CD14-positive monocyte (primary cell): Measurements from ENCODE around the gene SPTLC2. TPM values are rescaled to one million over a fixed set of nuclear protein-coding genes. Genes with fewer than 3 reads are reported as not detected.

Experiments used
- DNase-seq, 3 donors: peaks; one replicate each; pipeline ENCODE4 v3.0.0-alpha.2; 2011 to 2022
- H2AFZ ChIP-seq: 2 replicates; pipeline ENCODE4 v1.6.0; 2012; ENCODE audit warnings: mild to moderate bottlenecking, low read depth, low read length, inconsistent platforms; ENCODE audit not compliant: insufficient read depth, poor library complexity, severe bottlenecking
- H3K27ac ChIP-seq, 2 donors: 1 replicate in 1 of 2; 2 replicates in 1 of 2; pipeline ENCODE4 v1.5.1; 2012 to 2013; ENCODE audit warnings: low read length in 2 of 2, control low read depth in 1 of 2, inconsistent platforms in 1 of 2, low read depth in 1 of 2, mild to moderate bottlenecking in 1 of 2
- H3K27me3 ChIP-seq, 2 donors: one replicate each; pipeline versions ENCODE4 v1.6.0 to v1.6.1; 2011 to 2013; ENCODE audit warnings: low read length in 2 of 2; ENCODE audit not compliant: control insufficient read depth in 2 of 2, insufficient read depth in 2 of 2
- H3K36me3 ChIP-seq, 2 donors: replicated peaks in 1 of 2; 1 replicate in 1 of 2; 2 replicates in 1 of 2; pipeline versions ENCODE4 v1.5.1 to v1.6.1; 2012 to 2013; ENCODE audit warnings: low read length in 2 of 2, control low read depth in 1 of 2, inconsistent platforms in 1 of 2, mild to moderate bottlenecking in 1 of 2; ENCODE audit not compliant: insufficient read depth in 2 of 2, control insufficient read depth in 1 of 2
- H3K4me1 ChIP-seq, 2 donors: 1 replicate in 1 of 2; 2 replicates in 1 of 2; pipeline versions ENCODE4 v1.5.1 to v1.6.1; 2012 to 2013; ENCODE audit warnings: low read length in 2 of 2, control low read depth in 1 of 2, inconsistent platforms in 1 of 2, mild to moderate bottlenecking in 1 of 2, moderate library complexity in 1 of 2; ENCODE audit not compliant: insufficient read depth in 2 of 2, control insufficient read depth in 1 of 2
- H3K4me2 ChIP-seq: replicated peaks from 2 replicates; pipeline ENCODE3; 2012; ENCODE audit warnings: low read length, moderate library complexity, mild to moderate bottlenecking; ENCODE audit not compliant: poor library complexity, severe bottlenecking; ENCODE audit errors: extremely low read depth
- H3K4me3 ChIP-seq, 3 experiments: fragments of 200-600 bp in 1 of 3; sonication (generic) in 1 of 3; replicated peaks in 1 of 3; 1 replicate in 2 of 3; 2 replicates in 1 of 3; pipeline ENCODE4 v1.5.1; 2011 to 2013; ENCODE audit warnings: low read length in 3 of 3, mild to moderate bottlenecking in 3 of 3, control low read depth in 2 of 3, low read depth in 2 of 3, inconsistent platforms in 1 of 3, moderate library complexity in 1 of 3
- H3K79me2 ChIP-seq: 2 replicates; pipeline ENCODE4 v1.6.0; 2012; ENCODE audit warnings: mild to moderate bottlenecking, control low read depth, inconsistent platforms, low read length, moderate library complexity; ENCODE audit not compliant: insufficient read depth
- H3K9ac ChIP-seq: 2 replicates; pipeline ENCODE4 v1.6.0; 2017; ENCODE audit warnings: low read length, mild to moderate bottlenecking; ENCODE audit not compliant: insufficient read depth, poor library complexity, severe bottlenecking
- H3K9me3 ChIP-seq, 2 donors: replicated peaks in 1 of 2; 1 replicate in 1 of 2; 2 replicates in 1 of 2; pipeline versions ENCODE4 v1.5.1 to v1.6.1; 2012 to 2013; ENCODE audit warnings: low read length in 2 of 2, control low read depth in 1 of 2; ENCODE audit not compliant: control insufficient read depth in 1 of 2, insufficient read depth in 1 of 2
- H4K20me1 ChIP-seq: 2 replicates; pipeline ENCODE4 v1.6.0; 2012; ENCODE audit warnings: mild to moderate bottlenecking, low read length, control low read depth, moderate library complexity; ENCODE audit not compliant: insufficient read depth
- H3K27ac Mint-ChIP-seq, 7 donors: one replicate each; pipeline ENCODE4 v1.8.0; 2020; ENCODE audit warnings: mild to moderate bottlenecking in 7 of 7, mixed read lengths in 7 of 7, moderate library complexity in 6 of 7, inconsistent platforms in 2 of 7
- H3K27me3 Mint-ChIP-seq, 3 donors: one replicate each; pipeline ENCODE4 v1.8.0; 2021 to 2022; ENCODE audit warnings: low read depth in 3 of 3, mild to moderate bottlenecking in 3 of 3, mixed read lengths in 3 of 3, moderate library complexity in 3 of 3, inconsistent platforms in 1 of 3
- H3K36me3 Mint-ChIP-seq, 2 donors: one replicate each; pipeline ENCODE4 v1.8.0; 2020; ENCODE audit warnings: mixed read lengths in 2 of 2, inconsistent platforms in 1 of 2, mild to moderate bottlenecking in 1 of 2
- H3K4me1 Mint-ChIP-seq: one replicate; pipeline ENCODE4 v1.8.0; 2020; ENCODE audit warnings: mild to moderate bottlenecking, mixed read lengths
- H3K4me3 Mint-ChIP-seq, 2 donors: one replicate each; pipeline ENCODE4 v1.8.0; 2020; ENCODE audit warnings: mild to moderate bottlenecking in 2 of 2, mixed read lengths in 2 of 2, moderate library complexity in 1 of 2
- H3K9me3 Mint-ChIP-seq, 7 donors: one replicate each; pipeline ENCODE4 v1.8.0; 2020 to 2022; ENCODE audit warnings: mixed read lengths in 7 of 7, mild to moderate bottlenecking in 6 of 7, moderate library complexity in 6 of 7, inconsistent platforms in 2 of 7
- WGBS: methylation state at CpG from one replicate; pipeline ENCODE4 v1.1.5; 2013; ENCODE audit warnings: missing lambda C conversion rate; ENCODE audit not compliant: insufficient coverage; 5-methylcytosine and 5-hydroxymethylcytosine counted together
- intact Hi-C, 2 donors: fragments of 100-400 bp; cut with micrococcal nuclease; formaldehyde crosslinking; loops; one replicate each; pipeline versions ENCODE4 v1.15.0 to v1.15.1; 2023
- polyA plus RNA-seq, 3 donors: library from polyadenylated mRNA; depleted of rRNA in 1 of 3; unstranded in 2 of 3; stranded (reverse) in 1 of 3; fragments of 300-500 nt in 2 of 3; fragments of >200 nt in 1 of 3; fragmentation: Illumina TruSeq in 2 of 3; gene quantifications; 1 replicate in 2 of 3; 2 replicates in 1 of 3; pipeline ENCODE4 v1.2.3, GENCODE V29; 2012 to 2021
- TF ChIP-seq, protein P1 (sequence below): fragments of 200-600 bp; IDR thresholded peaks from one replicate; pipeline ENCODE4 v1.8.0; 2022; ENCODE audit warnings: antibody characterized with exemption, mild to moderate bottlenecking

SPTLC2 gene
- polyA plus RNA-seq, 3 donors = 38.1 to 81.9 (median 73.1) TPM

DNA sequence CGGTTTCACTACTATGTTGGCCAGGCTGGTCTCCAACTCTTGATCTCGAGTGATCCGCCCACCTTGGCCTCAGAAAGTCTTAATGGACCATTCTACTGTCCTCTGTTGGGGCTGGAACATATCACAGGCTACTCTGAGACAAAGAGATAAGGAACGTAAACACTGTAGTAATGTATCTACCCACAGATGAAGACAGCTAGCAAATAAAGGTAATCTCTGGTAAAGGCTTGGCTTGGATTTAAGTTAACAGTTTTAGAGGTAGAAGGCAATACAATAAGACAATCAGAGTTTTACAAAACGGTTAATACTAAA is 73.2 kb downstream of the SPTLC2 start:
- intact Hi-C loops = no loop called here
- Histone ChIP-seq H3K79me2 (peaks cover 73% of the 10 kb centered on the region), H3K4me1 (peaks cover 20 to 21% of the 10 kb centered on the region in 2 donors), H3K27me3 (no peaks in the 10 kb centered on the region), H3K36me3 (peaks cover 49 to 62% of the 10 kb centered on the region in 2 donors), H3K9ac (peak overlapping the region; percentile 2), H3K4me3 (no peak overlapping the region), H3K4me2 (no peak overlapping the region), H3K27ac (peak overlapping the region; percentile 52 to 69), H4K20me1 (peaks cover 79% of the 10 kb centered on the region), H2AFZ (no peak overlapping the region), H3K9me3 (no peaks in the 10 kb centered on the region)
- TF ChIP-seq, protein P1, sequence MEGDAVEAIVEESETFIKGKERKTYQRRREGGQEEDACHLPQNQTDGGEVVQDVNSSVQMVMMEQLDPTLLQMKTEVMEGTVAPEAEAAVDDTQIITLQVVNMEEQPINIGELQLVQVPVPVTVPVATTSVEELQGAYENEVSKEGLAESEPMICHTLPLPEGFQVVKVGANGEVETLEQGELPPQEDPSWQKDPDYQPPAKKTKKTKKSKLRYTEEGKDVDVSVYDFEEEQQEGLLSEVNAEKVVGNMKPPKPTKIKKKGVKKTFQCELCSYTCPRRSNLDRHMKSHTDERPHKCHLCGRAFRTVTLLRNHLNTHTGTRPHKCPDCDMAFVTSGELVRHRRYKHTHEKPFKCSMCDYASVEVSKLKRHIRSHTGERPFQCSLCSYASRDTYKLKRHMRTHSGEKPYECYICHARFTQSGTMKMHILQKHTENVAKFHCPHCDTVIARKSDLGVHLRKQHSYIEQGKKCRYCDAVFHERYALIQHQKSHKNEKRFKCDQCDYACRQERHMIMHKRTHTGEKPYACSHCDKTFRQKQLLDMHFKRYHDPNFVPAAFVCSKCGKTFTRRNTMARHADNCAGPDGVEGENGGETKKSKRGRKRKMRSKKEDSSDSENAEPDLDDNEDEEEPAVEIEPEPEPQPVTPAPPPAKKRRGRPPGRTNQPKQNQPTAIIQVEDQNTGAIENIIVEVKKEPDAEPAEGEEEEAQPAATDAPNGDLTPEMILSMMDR = no peak
- no peak overlapping the region for H3K4me3 Mint-ChIP-seq
- H3K36me3 Mint-ChIP-seq = peaks cover 51 to 69% of the 10 kb centered on the region in 2 donors
- DNase-seq = no peak
- peak overlapping the region in 6 of 7 donors; percentile 57 to 84 (median 74) for H3K27ac Mint-ChIP-seq
- peaks cover 41% of the 10 kb centered on the region for H3K4me1 Mint-ChIP-seq
- WGBS = 53% methylated on average over 3 of the region's 5 CpGs
- no peaks in the 10 kb centered on the region for H3K9me3 Mint-ChIP-seq
- no peaks in the 10 kb centered on the region for H3K27me3 Mint-ChIP-seq

DNA sequence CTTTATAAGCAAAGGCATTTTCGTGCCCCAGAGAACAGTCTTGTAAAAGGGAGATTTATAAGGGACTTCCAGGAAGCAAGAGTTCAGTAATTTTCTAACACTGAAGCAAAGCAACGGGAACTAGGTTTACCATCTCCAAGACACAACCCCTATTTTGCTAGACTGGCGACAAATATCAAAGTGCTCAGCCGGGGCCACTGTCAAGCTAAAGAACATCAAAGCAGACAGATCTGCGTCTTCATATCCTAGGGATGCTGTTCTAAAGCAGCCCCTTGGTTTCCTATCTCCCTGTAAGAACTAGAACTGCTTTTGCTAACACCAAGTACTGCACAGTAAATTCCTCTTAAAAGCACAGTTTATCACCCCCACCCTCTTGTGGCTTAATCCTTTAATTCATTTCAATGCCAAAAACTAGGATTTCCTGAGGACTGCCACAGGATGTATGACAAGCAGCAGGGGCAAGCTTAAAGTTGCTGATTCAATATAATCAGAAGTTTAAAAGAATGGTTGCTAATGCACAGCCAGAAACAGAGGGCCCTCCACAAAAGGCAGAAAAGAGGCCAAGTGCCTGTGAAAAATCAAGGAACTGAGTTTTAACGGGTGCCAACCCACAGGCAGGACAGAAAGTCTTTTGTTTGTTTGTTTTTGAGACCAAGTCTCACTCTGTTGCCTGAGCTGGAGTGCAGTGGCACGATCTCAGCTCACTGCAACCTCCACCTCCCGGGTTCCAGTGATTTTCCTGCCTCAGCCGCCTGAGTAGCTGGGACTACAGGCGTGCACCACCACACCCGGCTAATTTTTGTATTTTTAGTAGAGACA is 73.8 kb downstream of the SPTLC2 start:
- Histone ChIP-seq H3K9me3 (no peaks in the 10 kb centered on the region), H3K36me3 (peaks cover 43 to 56% of the 10 kb centered on the region in 2 donors), H3K4me3 (no peak overlapping the region), H3K4me2 (peak overlapping the region; percentile 9), H2AFZ (no peak overlapping the region), H3K27ac (peak overlapping the region; percentile 52 to 69), H3K4me1 (peaks cover 20 to 21% of the 10 kb centered on the region in 2 donors), H3K9ac (peak overlapping the region; percentile 2), H3K79me2 (peaks cover 74% of the 10 kb centered on the region), H4K20me1 (peaks cover 78% of the 10 kb centered on the region), H3K27me3 (no peaks in the 10 kb centered on the region)
- Mint-ChIP-seq H3K4me1 (peaks cover 46% of the 10 kb centered on the region), H3K27me3 (no peaks in the 10 kb centered on the region), H3K9me3 (no peaks in the 10 kb centered on the region), H3K36me3 (peaks cover 45 to 63% of the 10 kb centered on the region in 2 donors), H3K27ac (peak overlapping the region; percentile 62 to 84 (median 75)), H3K4me3 (no peak overlapping the region)
- intact Hi-C loops = no loop called here
- 21% methylated on average over 9 of the region's 11 CpGs for WGBS
- DNase-seq = no peak
- TF ChIP-seq, protein P1 = no peak
